Measurements from ENCODE around the gene CNPY1.

DNA sequence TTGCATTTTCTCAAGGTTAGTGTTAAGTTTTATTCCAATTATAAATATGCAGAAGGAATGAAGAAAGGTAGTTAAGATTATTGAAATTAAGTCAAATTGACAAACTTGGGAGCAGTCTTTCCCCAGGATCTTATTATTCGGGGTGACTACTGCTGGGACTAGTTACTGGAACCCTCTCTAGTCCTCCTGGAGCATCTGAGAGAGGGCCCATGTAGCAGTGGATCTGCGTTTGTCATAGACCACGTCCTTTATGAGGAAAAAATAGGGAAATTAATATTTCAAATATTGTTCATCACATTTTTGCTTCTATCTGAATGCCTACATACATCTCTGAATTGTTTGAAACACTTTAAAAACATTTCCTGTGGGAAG lies 41.0 kb downstream of the CNPY1 start:
- TF ChIP-seq CTCF (IDR thresholded peaks at IDR 0.05) (no peak), POLR2A (IDR thresholded peaks at IDR 0.05) (no peak)
